Measurements from ENCODE around the gene HSD17B1.

Gene HSD17B1

DNA sequence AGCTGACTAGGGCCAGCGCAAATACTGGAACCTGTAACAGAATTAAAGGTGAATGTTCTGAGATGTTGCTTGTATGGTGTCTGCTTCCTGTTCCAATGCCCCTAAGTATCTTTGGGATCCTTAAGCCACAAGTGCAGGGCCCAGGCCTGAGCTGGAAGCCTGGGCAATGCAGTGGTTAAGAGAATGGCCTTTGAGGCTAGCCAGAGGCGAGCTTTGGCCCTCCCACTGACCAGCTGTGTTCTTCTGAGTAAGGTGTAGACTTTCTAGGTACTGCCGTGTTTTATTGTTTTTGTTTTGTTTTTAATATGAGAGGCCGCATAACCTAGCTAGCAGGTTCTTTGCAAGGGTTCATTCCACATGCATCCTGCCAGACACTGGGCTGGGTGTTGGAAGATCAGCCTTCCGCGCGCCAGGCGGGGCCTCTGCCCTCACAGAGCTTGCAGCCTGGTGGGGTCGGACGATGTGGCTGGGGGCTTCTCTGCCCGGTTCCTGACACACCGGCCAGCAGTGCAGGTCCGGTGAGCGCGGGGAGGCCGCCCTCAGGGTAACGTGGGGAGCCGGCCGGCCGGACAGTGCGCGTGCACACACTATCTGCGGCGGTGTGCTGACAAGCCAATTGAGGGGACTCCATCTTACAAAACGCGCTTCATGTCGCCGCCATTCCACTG, 13.6 kb downstream of the HSD17B1 start:
- DNase-seq (ENCODE audit: low read depth in 2 of 2, low spot score in 1 of 2), result no peak

DNA sequence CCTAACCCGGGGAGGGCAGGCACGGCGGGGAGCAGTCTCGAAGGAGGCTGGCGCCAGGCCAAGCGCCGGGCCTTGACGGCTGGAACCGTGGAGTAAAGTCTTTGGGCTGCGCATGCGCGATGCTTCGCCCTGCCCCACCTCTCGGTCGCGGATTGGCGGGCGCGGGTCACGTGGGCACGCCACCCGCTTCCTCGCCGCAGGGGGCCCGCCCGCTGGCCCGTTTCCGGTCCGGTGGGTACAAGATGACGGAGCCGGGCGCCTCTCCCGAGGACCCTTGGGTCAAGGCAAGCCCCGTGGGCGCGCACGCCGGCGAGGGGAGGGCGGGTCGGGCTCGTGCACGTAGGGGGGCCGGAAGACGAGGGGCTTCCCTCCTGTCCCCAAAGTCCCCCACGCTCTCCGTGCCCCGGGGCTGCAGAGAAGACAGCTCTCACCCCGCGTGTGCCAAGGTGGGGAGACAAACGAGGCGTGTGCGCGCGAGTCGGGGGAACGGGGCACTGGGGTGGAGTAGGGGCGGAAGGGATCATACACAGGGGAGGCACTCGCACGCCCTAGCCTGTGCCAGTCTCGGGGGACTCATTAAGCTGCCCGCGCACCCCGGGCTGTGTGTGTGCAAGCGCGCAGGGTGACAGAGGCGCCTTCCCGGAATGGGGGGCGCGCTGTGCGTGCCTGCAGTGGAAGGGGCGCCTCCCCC, 14.3 kb downstream of the HSD17B1 start, which contains the start of gene MLX:
TSS of gene MLX (plus strand) at position 218 of the 691 bp plus-strand sequence. CDS start at position 243, 25 bp downstream.
- peak; percentile 78 to 84 for DNase-seq (ENCODE audit: low read depth in 2 of 2, low spot score in 1 of 2)

DNA sequence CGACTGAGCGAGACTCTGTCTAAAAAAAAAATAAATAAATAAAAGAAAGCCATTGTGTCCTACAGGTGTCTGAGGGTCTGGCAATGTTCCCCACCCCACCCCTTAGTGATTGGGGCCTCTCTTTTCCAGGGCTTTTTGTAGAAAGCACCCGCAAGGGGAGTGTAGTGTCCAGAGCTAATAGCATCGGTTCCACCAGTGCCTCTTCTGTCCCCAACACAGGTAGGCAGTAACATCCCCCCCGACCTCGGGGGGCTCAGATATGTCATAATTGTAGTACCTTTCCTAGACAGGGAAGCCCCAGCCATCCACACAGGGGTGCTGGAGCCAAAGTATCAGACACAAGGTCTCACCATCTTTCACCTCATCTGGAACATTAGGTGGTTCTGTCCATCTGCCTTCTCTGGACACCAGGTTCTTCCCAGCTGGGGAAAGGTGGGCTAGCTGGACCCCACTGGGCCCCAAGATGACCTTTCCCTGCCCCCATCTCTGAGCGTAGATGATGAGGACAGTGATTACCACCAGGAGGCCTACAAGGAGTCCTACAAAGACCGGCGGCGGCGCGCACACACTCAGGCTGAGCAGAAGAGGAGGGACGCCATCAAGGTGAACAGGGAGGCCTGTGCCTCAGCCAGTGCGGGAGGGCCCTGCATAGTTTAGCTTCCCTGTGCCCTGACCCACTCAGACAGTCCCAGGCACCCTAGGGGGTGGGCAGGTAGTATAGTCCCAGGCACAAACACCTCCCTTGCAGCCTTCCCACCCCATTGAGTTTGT, 15.8 kb downstream of the HSD17B1 start:
- DNase-seq (ENCODE audit: low read depth in 2 of 2, low spot score in 1 of 2), result no peak

DNA sequence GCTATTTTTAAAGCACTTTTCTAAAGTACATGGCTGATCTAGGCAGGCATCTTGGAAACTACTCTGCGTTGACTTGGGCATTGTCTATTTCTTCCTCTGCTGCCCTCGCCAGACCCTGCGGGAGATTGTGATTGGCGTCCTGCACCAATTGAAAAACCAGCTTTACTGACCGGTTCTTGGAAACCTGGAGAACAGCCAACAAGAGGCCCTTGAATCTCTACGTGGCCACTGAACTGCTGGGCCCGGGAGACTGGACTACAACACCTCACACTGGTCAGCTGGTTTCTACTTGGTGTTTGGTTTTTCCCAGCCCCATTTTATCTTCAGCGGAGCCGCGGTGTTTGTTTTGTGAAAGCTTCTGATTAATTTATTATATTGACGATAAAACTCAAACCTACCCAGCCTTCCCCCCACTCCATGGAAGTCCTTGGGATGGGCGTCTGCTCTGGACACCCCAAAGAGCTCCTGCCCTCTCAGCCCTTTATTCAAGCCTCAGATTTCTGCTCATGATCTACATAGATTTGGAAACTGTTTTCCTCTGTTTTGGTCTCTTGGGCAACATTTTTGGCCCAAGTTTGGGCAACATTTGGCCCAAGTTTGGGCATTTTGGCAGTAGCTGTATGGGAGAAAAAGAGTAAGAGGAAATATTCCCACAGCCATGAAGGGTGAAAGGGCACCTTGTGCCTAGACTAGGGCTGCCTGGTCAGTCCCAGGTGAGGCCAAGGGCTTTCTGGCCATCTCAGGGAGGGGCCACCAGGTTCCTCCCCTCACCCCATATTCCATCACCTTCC, 18.9 kb downstream of the HSD17B1 start:
- DNase-seq (ENCODE audit: low read depth in 2 of 2, low spot score in 1 of 2), result no peak

DNA sequence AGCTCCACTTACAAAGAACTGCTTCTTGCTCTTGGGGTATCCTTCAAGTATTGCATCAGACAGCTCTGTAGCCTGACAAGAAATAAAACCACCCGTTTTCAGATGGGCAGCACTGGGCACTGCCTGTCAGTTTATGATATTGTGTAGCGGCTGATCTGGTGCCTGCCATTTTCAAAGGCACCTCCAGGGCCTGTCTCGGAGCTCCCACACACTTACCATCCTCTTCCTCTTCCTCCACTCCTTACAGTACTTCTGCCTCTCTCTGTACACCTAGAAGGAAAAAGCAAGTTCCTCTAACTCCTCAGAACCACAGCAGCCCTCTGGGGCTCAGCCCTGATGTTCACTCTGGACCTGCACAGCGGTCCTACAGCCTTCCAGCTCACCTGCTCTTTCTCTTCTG, 20.4 kb downstream of the HSD17B1 start:
- DNase-seq (ENCODE audit: low read depth in 2 of 2, low spot score in 1 of 2), result no peak

DNA sequence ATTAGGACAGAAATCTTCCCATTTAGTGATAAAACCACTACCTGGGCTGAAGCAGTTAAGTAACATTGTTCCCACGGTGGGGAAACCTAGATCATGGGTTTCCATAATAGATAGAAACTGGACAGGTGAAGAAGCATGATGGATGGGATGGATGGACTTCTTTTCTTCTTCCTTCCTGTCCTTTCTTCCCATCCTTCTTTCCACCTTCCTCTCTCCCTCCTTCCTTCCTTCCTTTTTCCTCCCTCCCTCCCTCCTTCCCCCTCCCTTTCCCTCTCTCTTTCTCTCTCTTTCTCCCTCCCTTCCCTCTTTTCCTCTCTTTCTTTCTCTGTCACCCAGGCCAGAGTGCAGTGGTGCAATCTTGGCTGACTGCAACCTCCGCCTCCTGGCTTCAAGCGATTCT, 21.7 kb downstream of the HSD17B1 start:
- no peak for DNase-seq (ENCODE audit: low read depth in 2 of 2, low spot score in 1 of 2)

DNA sequence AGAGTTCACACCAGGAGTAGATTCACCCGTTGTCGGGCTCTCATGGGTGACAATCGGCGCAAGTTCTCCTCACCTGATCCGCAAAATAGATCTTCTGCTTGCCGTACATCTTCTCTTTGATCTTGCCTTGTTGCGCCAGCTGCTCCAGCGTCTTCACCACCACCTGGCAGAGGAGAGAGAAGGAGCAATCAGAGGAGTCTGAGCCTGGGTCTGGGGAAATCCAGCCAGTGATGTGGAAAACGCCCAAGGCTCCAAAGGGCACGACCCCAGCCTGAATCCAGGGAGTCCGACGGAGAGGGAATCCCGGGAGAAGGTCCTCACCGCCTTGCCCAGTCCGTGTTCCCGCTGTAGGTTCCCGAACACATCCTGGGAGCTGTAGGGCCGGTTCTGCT, 24.4 kb downstream of the HSD17B1 start:
- DNase-seq (ENCODE audit: low read depth in 2 of 2, low spot score in 1 of 2), result no peak

DNA sequence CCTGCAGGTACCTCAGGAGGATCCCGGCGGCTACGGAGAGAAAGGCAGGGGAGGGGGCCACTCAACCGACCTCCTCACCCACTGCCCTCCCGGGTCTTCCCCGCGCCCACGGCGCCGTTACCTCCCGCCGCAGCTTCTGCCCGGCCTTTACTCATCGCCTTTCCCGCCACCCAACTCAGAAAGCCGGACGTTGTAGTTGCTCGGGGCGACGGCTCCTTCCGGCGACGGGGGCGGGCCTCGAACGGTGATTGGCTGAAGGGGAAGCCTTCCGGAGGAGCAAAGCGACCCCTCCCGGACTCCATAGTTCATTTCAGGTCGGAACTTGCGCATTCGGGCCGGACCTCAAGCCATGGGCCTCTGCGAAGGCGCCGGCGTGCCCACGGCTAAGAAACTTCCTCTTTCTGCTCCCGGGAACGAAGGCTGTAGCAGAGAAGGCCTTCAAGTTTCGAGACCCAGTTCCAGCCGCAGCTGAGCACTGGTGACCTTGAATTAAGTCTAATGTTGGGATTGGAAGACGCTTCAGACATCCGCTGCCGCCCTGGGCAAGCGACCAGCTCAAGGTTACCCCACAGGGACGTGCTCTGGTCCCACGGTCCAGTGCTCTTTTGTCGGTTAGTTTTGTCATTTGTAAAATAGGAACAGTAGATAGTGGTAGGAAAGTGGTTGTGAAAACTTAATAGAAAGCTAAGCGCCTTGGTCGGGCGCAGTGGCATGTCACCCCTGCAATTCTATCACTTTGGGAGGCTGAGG, 25.0 kb downstream of the HSD17B1 start, which contains the start of gene PSMC3IP:
TSS of gene PSMC3IP (minus strand) at position 198 of the 750 bp plus-strand sequence. CDS start at position 155, 43 bp downstream.
- DNase-seq (ENCODE audit: low read depth in 2 of 2, low spot score in 1 of 2), result peak; percentile 86 to 87

DNA sequence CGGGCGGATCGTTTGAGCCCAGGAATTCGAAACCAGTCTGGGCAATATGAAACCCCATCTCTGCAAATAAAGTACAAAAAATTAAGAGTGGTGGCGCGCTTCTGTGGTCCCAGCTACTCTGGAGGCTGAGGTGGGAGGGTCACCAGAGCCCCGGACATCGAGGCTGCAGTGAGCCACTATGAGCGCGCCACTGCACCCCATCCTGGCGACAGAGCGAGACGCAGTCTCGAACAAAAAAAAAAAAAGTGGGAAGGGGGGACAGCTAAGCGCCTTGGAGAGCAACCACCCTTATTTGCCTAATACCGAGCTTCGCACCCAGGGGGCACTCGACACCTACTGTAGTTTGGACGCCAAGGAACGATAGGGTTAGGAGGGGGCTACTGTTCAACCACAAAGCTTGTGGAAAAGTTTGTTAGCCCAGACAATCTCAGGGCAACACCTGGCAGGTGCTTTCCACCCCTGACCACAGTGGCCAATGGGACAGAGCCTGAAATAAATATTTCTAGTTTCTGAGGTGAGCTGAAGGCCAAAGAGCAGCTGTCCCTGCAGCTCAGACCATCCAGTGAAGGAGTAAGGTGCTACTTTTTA, 25.7 kb downstream of the HSD17B1 start:
- DNase-seq (ENCODE audit: low read depth in 2 of 2, low spot score in 1 of 2), result peak; percentile 15 to 46

DNA sequence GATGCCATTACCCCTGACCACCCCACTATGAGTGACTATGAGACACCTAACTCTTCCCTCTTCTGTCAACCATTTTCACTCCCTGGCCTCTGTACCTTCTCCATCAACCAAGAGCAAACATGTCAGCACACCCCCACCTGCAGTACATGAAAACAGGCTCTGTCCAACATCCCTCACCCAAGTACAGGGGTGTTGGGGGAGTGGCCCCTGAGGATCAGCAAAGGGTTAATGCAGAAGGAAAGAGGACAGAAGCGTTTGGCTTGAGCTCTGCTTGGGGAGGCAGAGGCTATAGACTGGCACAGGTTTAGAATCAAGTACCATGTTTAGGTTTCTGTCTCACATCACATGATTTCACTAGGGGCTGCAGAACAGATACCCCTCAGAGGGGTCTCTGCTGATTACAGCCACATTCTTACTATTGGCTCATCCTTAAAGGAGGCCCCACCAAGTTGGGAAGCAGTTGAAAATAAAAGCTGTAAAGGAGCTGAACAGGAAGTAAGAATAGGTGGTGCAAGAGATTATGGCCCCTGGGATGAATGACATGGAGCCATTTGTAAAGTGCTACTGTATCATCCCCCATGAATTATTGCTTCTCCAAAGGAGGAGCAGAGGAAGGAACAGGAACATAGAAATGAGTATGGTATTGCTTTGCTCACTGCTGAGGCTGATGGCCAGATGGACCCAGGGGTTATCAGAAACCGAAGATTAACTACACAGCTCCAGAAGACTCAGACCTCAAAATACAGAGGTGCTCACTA, 27.2 kb downstream of the HSD17B1 start:
- no peak for DNase-seq (ENCODE audit: low read depth in 2 of 2, low spot score in 1 of 2)

DNA sequence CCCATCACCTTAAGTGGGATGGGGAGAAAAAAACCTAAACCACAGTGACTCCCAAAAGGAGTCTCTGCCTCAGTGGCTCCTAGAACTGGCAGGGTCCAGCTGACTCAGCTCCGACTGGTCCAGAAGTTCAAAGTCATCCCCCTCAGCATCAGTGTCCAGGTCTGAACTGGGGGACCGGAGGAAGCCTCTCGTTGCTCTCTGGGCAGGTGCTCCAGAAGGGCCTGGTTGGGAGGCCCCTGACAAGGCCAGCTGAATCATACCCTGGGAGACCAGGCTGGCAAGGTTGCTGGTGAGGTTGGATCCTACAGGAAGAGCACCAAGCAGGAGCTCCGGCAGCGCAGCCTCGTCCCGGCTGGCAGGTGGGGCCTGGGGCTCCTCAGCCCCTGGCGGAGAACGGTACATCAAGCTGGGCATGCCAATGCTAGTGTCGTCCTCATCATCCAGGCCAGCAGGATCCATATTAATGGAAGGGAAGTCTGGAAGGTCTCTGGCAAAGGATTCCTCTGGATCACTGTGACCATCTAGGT, 29.1 kb downstream of the HSD17B1 start:
- DNase-seq (ENCODE audit: low read depth in 2 of 2, low spot score in 1 of 2), result no peak

DNA sequence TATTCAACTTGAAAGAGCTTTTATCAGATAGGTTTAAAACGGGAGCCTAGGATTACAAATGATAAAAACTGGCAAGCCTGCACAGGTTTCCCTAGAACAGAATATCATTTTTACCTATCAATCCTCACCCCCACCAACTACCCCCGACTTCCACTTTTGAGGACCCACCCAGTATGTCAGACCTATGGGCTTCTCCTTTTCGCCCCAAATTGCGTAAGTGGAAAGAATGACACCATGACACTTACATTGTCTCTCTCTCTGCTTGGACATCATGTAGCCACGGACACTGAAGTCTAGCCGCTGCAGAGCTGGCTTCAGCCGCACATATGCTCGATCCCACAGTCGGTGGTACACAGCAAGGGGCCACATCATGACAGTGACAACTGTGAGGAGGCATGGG, 32.2 kb downstream of the HSD17B1 start:
- no peak for DNase-seq (ENCODE audit: low read depth in 2 of 2, low spot score in 1 of 2)

DNA sequence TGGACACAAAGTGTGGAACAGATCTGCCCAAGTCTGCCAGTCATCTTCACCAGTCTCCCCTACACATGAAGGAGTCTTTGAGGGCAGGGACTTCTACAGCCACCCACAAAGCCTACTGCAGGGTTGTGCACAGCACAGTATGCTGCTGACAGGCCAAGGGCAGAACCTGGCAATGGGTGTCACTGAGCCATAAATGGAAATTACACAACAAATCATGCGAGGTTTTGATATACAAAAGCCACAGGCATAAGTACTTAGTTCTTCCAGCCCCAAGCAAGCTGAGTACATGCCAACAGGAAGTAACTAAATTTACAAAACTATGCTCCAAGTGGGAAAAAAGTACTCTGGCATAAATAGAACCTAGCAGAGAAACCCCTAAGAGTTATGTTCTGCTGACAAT, 32.6 kb downstream of the HSD17B1 start:
- DNase-seq (ENCODE audit: low read depth in 2 of 2, low spot score in 1 of 2), result no peak

DNA sequence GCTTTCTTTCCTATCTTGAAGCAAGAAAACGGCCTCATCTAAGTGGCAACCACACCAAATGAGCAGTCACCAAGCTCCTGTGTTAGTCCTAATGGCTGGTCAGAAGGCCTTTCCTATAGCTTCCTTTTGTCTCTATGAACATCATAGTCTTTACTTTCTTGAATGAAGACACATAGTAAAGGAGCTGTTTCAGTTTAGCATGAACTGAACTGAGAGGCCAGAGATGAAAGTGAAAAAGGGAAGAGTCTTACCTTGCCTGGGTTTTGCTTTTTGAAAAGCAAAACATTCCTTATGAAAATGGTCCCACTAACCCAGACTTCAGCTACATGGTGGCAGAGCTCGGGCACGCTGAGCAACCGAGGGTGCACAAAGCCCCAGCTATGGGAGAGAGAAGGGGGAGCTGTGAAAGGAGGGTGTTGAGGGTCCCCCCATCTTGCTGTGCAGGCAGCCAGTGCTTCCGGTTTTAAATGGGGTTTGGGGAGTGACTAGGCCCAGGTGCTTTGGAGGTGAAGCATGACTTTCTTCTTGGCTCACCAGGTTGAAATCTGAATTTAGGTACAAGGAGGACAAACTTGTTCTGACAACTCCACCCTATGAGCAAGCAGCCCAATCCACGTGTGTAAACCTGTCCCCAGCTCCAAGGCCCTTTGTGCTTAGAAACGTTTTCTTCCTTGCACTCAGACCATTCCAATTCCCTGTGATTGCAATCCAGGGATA, 33.9 kb downstream of the HSD17B1 start:
- no peak for DNase-seq (ENCODE audit: low read depth in 2 of 2, low spot score in 1 of 2)

DNA sequence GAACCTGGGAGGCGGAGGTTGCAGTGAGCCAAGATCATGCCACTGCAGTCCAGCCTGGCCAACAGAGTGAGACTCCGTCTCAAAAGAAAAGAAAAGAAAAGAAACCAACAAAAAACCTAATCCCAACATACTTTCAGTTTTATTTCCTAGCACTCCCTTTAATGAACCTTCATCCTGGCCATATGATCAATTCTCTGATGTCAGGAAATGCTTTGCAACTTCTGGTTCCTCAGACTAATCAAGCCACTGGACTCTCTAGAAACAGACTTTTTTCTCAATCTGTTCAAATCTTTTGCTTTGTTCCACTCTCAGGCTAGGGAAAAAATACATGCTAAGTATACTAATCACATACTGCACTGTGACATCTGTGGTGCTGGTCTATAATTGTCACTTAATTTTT, 38.2 kb downstream of the HSD17B1 start:
- no peak for DNase-seq (ENCODE audit: low read depth in 2 of 2, low spot score in 1 of 2)

DNA sequence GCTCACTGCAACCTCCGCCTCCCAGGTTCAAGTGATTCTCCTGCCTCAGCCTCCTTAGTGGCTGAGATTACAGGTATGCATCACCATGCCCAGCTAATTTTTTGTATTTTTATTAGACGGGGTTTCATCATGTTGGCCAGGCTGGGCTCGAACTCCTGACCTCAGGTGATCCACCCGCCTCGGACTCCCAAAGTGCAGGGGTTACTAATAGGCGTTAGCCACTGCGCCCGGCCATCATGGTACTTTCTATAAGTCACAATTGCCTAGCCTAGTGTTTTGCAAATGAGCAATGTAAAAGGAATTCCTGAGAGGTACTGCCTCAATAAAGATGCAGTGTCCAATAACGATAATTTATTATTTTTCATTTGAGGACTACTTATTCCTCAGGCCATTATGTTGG, 38.7 kb downstream of the HSD17B1 start:
- no peak for DNase-seq (ENCODE audit: low read depth in 2 of 2, low spot score in 1 of 2)

DNA sequence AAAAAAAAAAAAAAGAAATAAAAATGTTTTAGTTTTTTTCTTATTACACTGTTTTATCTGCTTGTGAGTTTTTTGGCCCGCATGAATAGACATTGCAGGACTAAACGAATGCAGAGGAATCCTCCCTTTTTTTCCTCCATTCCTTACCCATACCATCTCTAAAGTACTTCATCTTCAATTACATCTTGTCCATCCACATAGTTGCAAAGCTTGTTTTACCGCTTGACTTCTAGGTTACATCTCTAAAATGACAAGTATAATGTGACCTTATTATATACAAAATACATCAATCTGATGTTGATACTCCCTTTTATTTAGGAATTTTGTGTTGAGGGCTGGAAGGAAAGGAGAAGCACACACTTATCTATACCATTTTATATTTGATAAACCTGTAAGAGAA, 43.7 kb downstream of the HSD17B1 start:
- no peak for DNase-seq (ENCODE audit: low read depth in 2 of 2, low spot score in 1 of 2)

DNA sequence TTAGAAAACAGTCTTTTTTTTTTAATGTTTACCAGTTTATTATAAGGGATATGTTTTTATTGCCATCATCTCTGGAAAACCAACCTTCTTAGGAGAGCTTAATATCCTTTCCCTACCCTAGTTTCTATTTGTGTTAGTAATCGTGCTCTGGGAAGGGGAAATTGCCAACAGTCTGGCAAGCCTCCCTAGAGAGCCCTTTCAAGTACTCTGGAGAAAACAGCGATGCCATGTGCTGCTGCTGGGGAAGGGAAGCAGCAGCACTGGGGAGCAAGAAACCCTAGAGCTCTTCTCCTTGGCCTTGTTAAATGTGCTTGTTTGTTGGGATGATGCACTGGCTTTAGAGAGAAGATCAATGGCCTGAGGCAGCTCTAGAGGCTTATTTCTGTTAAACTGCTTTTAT, 46.2 kb downstream of the HSD17B1 start:
- DNase-seq (ENCODE audit: low read depth in 2 of 2, low spot score in 1 of 2), result no peak
